GM18867 (cell line): ENCODE measurements around the gene RGL1.
"Not testable (repeated sequence)": the region's sequence is repeated elsewhere in the genome, so short reads cannot be mapped to it uniquely, and the experiment has no call there.

ENCODE experiments used
- ATAC-seq: cut with Tn5 transposase; IDR thresholded peaks from one replicate; pipeline ENCODE4 v1.9.1; 2021; ENCODE audit warnings: mild to moderate bottlenecking, moderate library complexity; ENCODE audit not compliant: unreplicated experiment

Gene RGL1

DNA sequence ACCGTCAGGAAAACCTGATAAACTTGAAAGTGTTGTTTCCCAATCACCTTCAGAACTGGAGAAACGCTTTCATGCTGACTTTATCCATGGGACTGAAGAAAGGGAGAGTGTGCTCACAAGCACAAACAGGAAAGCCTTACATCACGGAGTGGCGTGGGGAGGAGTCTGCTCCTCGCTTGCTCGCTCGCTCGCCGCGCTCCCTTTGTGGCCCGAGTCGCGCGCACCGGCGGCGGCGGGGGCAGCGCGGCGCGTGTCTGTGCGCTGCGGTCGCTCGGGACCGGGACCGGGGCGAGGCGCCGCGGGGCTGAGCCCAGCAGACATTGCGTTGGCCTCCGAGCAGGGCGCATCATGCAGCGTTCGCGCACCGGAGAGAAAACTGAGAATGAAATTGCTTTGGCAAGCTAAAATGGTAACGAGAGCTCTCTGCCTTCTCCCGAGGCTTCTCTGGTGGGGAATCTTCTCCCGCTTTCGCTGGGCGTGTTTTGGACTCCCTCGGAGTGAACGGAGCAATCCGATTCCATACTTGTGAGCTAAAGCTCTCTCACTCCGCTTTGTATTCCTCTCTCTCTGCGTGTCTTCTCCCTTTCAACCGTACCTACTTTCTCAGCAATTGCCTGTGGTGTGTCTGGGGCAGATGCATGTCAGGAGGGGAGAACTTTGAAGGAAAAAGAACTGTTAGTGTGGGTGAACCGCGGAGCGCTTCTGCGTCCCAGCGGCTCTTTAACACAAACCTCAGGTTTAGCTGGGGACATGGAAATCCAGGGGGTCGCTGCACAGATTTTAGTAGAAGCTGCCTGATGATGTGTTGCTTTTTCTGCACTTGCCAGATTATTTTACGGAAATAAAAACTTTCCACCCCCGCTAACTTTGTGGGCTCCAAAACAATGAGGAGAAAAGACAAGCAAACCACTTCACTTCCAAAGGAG lies at the start of gene RGL1:
Gene RGL1 (plus strand): TSS at position 205 of the 926 bp plus-strand sequence. CDS start 178 bp downstream, at position 383.
- ATAC-seq = peak; percentile 50

DNA sequence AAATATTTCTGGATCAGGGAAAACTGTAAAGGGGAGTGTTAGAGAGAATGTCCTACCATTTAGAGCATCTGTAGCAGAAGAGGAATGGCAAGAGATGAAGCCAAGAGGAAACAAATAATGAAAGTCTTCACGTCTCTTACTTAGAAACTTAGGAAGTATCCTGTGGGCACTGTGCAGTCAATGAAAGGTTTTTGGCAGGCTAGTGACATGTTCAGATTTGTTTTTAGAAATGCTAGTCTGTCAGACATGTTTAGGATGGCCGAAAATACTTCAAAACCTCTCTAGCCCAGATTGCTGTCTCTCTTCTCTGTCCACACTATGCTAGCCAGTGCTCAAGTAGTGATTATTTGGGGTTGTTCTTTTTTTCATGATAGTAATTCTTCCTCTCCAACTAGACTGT lies 48.6 kb upstream of the RGL1 start:
- no peak for ATAC-seq

DNA sequence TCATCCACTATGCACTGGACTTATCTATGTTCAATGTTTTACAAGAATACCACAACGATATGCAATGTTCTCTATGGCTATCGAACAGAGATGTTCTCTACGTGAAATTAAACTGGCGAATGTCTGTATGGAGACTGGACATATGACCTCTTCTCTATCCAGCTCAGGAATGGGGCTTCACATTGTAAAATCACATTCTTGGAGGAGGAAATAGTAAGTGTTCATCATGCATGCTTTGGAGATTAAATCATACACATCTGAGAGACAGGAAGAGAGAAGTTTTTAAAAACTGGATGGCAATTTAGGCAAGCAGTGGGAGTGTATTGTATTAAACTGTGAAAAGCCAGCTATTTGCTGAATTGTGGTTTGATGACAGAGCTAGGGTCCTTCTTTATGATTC lies 47.9 kb upstream of the RGL1 start:
- ATAC-seq = no peak

DNA sequence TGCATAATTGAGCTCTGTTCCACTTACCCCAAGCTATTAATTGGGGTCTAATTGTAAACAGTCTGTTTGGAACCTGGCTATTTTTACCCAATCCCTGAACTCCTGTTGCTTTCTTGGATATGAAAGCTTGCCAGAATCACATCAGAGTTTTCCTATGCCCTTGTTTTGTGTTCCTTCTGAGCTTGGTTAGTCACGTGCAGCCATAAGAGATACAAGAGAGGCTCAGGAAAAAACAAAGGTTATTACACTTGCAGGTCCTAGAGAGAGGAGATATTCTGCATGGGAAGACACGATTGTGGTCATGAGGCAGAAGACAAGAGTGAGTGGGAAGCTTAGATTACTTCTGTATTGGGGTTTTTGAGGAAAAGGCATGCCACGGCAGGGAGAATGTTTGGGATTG lies 46.0 kb upstream of the RGL1 start:
- no peak for ATAC-seq

DNA sequence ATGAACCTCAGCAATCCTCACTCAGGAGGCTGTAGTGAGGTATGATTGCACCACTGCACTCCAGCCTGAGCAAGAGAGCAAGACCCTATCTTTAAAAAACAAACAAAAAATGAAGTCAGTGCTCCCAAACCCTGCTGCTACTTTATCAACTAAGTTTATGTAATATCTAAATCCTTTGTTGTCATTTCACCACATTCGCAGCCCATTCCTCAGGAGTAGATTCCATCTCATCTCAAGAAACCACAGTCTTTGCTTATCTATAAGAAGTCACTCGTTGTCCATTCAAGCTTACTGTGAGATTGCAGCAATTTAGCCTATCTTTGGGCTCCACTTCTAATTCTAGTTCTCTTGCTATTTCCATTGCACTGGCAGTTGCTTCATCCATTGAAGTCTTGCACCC lies 44.3 kb upstream of the RGL1 start:
- ATAC-seq = no peak

DNA sequence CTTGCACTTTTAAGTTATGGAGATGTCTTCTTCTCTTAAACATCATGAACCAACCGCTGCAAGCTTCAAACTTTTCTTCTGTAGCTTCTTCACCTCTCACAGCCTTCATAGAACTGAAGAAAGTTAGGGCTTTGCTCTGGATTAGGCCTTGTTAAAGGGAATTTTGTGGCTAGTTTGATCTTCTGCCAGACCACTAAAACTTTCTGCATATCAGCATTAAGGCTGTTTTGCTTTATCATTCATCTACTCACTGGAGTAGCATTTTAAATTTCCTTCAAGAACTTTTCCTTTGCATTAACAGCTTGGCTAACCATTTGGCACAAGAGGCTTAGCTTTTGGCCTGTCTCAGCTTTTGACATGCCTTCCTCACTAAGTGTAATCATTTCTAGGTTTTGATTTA lies 43.0 kb upstream of the RGL1 start:
- no peak for ATAC-seq

DNA sequence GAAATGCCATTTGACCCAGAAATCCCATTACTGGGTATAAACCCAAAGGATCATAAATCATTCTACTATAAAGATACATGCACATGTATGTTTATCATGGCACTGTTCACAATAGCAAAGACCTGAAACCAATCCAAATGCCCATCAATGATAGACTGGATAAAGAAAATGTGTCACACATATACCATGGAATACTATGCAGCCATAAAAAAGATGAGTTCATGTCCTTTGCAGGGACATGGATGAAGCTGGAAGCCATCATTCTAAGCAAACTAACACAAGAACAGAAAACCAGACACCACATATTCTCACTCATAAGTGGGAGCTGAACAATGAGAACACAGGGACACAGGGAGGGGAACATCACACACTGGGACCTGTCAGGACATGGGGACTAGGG lies 42.1 kb upstream of the RGL1 start:
- not testable (repeated sequence) for ATAC-seq

DNA sequence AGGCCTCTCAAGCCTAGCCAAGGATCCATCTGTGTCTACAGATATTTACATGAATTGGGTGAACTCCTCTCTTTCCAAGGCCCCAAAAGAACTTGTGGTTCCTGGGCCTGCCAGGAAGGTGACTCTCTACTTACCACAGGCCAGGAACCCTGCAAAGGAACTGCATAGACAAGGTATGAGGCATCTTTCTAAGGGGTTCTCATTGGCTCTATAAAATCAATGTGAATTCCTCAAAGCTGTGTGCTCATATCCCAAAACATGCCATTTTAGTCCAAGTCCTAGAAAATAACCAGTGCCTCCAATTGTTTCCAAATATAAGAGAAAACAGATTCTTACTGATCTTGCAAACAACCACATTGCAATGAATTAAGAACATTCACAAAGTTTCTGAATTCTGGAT lies 39.9 kb upstream of the RGL1 start:
- no peak for ATAC-seq

DNA sequence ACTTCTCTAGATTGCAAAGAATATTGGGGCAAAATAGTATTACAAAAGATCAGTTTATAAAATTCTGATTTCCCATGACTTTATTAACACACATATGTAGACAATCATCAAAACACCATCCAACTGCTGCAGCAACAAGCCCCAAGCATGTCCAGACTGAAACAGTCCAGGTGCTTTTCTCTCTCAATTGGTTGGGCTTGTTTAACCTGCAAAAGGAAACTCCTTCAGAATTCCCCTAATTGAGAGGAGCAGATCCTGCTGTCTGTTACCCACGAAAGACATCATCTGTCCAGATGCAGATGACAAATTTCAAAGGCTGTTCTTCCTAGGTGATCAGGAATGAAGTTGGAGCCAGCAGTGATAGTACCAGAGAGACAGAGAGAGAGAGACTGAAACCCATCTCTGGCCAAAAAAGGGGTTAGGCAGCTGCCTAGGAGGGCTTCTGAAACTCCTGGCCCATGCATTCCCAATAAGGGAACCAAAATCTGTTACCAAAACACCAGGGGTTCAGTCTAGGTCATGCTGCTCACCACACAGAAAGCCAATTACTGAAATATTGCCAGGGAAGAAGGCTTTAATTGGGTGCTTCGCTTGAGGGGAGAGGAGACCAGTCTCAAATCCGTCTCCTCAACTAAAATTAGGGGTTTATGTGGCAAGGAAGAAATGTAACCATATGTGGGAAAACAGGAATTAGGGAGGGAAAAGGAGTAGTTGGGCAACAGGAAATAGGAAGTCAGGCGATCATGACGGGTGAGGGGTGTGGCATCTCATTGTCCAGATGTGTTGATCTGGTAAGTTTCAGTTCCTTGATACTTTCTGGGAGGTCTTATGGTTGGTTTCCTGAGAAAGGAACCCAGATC lies 34.7 kb upstream of the RGL1 start:
- no peak for ATAC-seq

DNA sequence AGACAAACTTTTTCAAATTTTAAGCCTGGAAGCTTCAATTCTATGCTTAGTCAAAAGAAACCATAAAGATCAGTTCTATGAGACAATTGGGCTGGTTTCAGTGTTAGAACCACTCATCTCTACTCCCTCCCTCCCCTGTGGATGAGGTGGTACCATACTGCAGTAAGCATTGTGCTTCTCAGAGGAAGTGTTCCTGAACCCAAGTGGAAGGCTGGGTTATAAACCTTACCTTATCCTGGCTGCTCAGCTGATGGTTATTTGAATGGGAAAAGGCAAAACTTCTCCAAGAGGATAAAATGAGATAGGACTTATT lies 34.1 kb upstream of the RGL1 start:
- no peak for ATAC-seq

DNA sequence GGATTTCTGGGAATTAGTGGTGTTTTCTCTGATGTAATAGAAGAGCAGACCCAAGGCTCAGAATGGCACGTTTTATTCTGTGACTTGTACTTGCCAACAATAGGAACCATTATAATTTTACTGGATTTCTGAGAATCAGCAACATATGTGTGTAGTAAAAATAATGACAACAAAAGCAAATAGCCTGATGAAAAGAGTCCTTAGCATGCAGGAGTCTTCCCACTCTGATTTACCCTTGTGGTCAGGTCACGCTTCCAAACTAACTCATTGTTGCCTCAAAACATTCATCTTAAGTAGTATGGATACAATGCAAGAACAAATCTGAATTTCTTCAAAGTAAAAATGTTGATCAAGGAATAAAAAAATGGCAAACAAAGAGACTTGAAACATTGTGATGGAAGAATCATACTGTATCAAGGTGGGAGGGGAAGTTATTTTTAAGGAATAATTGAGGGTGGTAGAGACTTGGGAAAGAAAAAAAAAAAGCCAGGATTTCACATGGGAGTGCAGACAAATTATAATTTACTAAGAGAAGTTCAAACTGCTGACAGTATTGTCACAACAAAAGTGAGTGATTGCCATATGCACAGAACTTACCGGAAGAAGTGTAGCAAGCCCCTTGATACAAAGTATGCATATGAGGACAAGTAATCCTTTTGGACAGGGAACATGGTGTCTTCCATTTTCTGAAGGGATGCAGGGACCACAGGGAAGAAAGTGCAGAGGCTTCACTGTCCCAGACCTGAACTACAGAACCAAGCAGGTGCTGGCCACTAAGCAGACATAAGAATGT lies 31.2 kb upstream of the RGL1 start:
- ATAC-seq = no peak

DNA sequence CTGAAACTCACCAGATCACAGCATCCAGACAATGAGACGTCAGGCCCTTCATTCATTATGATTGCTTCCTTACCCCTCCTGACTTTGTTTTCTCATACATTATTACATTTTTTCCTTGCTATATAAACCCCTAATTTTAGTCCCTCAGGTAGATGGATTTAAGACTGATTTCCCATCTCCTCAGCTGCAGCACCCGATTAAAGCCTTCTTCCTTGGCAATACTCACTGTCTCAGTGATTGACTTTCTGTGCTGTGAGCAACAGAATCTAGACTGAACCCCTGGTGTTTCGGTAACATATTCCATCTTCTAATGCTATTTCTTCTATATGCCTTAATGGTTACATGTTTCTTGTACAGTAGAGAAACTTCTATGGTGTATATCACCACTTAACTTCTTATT lies 30.0 kb upstream of the RGL1 start:
- ATAC-seq = no peak

DNA sequence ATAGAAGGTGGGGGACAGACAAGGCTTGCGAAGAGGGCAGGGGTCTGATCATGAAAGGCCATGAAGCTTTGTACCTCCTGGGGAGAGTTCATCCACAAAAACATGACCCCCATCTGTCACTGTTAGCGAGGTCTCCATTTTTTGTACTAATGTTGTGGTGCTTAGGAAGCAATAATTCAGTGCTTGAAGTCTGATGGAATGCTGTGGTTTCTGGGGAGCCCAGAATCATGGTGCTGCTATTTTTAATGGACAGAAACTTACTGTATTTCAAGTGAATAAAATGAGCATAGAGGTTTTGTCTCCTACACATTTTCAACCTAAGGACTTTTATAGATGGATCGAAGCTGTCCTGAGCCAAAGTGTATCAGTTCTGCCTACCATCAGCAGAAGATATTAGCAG lies 28.2 kb upstream of the RGL1 start:
- ATAC-seq = no peak

DNA sequence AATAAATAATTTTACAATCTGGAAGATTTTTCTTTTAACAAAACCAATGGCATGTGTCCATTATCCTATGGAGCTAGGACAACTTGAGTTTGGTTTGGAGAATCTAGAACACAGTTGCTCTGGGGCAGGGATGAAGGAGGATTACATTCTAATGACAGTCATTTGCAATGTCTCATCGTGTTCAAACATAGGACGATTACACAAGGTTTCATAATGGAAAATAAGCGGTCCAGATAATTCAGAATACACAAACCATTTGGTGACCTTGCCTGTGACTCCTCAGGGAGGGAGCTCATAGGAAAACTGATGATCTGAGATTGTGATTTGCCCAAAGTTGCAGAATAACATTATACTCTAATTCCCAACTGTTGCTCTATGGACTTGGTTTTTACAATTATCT lies 27.6 kb upstream of the RGL1 start:
- no peak for ATAC-seq

DNA sequence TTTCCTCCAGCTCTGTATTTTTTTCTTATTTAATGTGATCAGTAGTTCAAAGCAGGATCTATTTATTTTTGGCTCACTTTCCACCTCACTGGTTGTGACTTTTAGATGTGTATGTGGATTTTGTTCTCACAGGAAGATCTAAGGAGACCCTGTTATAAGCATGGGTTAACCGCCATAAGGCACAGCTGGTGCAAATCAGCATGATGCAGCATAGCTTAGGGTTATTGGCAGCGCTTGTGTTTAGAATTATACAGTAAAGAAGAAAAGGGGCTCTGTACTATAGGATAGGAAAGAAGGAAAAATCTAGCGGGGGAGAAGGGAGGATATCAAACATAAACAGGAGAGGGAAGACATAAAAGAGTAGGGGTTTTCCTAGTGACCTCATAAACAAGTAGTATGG lies 26.9 kb upstream of the RGL1 start:
- no peak for ATAC-seq

DNA sequence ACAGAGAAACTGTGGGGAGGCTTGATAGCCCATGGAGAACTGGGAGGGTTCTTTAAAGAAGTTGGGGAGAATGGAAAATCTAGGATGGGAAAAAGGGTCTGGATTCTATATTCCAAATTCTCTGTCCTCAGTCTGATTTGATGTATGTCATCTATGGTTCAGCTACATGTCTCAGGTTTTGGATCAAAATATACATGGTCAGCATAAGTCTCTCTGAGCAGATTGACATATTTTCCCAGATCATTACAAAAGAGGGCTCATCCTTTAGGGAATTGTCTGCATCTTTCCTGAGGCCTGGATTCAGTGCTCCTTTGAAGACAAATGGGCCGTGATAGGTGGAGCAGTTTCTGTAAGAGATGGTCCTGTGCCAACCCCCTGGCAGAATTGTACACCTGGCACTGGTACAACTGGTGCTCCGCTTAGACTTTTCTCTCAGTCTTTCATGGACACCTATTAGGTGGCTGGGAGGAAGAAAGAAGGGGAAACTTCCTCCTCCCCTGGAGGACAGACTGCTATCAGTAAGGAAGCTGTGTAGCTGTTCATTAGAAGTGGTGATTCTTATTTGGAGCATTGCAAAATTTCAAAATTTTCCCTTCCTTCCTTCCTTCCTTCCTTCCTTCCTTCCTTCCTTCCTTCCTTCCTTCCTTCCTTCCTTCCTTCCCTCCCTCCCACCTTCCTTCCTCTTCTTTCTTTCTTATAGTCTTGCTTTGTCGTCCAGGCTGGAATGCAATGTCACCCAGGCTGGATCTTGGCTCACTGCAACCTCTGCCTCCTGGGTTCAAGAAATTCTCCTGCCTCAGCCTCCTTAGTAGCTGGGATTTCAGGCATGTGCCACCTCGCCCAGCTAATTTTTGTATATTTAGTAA lies 26.1 kb upstream of the RGL1 start:
- ATAC-seq = no peak

DNA sequence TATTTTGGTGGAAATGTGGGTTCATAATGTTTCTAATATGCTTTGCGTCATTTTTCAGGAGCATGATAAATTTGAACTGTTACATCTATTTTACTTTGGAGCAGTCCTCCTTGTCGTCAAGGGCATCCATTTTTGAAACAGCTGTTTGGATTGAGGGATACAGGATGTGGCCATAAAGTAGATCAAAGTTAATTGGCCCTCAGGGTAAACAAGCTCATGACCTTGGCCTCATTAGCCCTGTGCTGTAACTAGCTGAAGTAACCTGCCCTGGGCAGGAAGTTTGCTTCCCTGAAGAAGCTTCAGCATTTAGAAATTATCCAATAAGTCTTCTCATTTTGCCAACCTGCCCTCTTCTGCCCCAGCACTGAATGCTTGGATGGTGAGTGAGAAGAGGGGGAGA lies 24.8 kb upstream of the RGL1 start:
- no peak for ATAC-seq

DNA sequence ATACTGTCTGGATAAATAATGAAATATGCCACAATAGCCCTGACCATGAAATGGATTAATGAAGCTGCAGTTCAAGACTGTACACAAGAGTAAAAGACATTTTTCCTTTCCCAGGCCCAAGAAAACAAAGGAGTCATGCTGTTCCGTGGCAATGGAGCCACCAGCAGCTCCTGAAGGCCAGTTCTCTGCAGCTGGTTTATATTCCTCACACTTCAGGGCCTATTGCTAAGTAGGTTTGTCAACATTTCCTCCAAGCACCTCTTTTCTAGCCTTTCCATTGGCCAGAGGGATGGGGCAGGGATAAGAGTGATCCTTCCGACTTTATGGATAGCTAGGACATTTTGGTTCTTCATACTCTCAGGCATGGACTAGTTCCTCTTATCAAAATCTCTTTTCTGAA lies 24.2 kb upstream of the RGL1 start:
- ATAC-seq = no peak

DNA sequence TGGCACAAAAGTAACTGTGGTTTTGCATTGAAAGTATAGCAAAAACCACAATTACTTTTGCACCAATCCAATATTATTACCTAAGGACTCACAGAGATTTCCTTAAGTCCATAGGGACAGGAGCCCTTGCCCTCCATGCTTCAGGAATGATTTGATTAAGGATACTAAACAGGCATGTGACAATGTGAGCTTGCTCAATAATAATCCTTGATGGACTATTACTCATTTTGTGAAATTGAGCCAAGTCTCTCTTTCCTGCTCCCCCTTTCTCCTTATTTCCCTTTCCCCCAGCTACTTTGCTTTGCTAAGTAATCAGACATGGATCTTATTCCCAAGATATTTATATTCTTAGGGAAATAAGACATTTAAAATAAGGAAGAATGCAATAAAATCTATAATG lies 21.6 kb upstream of the RGL1 start:
- no peak for ATAC-seq
